Cortex of kidney (tissue), 1 donor: ENCODE data around the gene HEMK1.

ENCODE experiments used
- DNase-seq: peaks from one replicate; lab custom pipeline; 2025; lab: John Stamatoyannopoulos, UW

Gene HEMK1

GRCh38 chr3:50545781-50546180 is 23.5 kb upstream of the HEMK1 start:
- DNase-seq: no peak

GRCh38 chr3:50549226-50549625 is 20.1 kb upstream of the HEMK1 start:
- DNase-seq: no peak

- DNase-seq: no peak
Measured at GRCh38 chr3:50550079-50550736, 19.1 kb upstream of the HEMK1 start.

- no peak for DNase-seq
Measured at GRCh38 chr3:50551054-50551659, 18.2 kb upstream of the HEMK1 start.

- DNase-seq: no peak
Measured at GRCh38 chr3:50551681-50552435, 17.5 kb upstream of the HEMK1 start.

GRCh38 chr3:50552598-50552997 is 16.7 kb upstream of the HEMK1 start:
- no peak for DNase-seq

GRCh38 chr3:50554553-50554952 is 14.8 kb upstream of the HEMK1 start:
- DNase-seq: no peak

GRCh38 chr3:50557106-50557505 is 12.2 kb upstream of the HEMK1 start:
- DNase-seq: no peak

- no peak for DNase-seq
Measured at GRCh38 chr3:50557915-50558314, 11.4 kb upstream of the HEMK1 start.

GRCh38 chr3:50559702-50560101 is 9.6 kb upstream of the HEMK1 start:
- no peak for DNase-seq

GRCh38 chr3:50562861-50563260 is 6.5 kb upstream of the HEMK1 start:
- DNase-seq: no peak

GRCh38 chr3:50563867-50564266 is 5.5 kb upstream of the HEMK1 start:
- DNase-seq: no peak

- no peak for DNase-seq
Measured at GRCh38 chr3:50564321-50564720, 5.0 kb upstream of the HEMK1 start.

GRCh38 chr3:50567011-50567385 is 2.3 kb upstream of the HEMK1 start:
- no peak for DNase-seq

- DNase-seq: no peak
Measured at GRCh38 chr3:50567386-50568167, 1.7 kb upstream of the HEMK1 start, which contains the start of gene C3orf18. C3orf18 (minus strand) TSS chr3:50567747; CDS start chr3:50565699, 2,048 bp downstream.

- no peak for DNase-seq
Measured at GRCh38 chr3:50570508-50571279, 1.4 kb downstream of the HEMK1 start.

- DNase-seq: no peak
Measured at GRCh38 chr3:50571486-50571885, 2.2 kb downstream of the HEMK1 start.

- DNase-seq: no peak
Measured at GRCh38 chr3:50572158-50572557, 2.8 kb downstream of the HEMK1 start.

- DNase-seq: no peak
Measured at GRCh38 chr3:50572801-50573371, 3.6 kb downstream of the HEMK1 start.

- DNase-seq: no peak
Measured at GRCh38 chr3:50573566-50574443, 4.5 kb downstream of the HEMK1 start.
